Ureter (tissue), 1 donor: ENCODE measurements around the gene PRKCB. TPM values are rescaled to one million over a fixed set of nuclear protein-coding genes. Genes with fewer than 3 reads are reported as not detected.
"Not testable (repeated sequence)": the region's sequence is repeated elsewhere in the genome, so short reads cannot be mapped to it uniquely, and the experiment has no call there.

Source experiments
- DNase-seq: peaks from one replicate; pipeline ENCODE4 v3.0.0-alpha.2; 2020; ENCODE audit warnings: low spot score
- total RNA-seq: library from RNA; stranded (reverse); gene quantifications from one replicate; pipeline ENCODE4 v1.2.4, GENCODE V29; 2023
- donor health status: DM: yes; HTN: yes; CAD: no.

The PRKCB gene
- total RNA-seq, 1 donor from 2014 or later: 14.3 TPM

DNA sequence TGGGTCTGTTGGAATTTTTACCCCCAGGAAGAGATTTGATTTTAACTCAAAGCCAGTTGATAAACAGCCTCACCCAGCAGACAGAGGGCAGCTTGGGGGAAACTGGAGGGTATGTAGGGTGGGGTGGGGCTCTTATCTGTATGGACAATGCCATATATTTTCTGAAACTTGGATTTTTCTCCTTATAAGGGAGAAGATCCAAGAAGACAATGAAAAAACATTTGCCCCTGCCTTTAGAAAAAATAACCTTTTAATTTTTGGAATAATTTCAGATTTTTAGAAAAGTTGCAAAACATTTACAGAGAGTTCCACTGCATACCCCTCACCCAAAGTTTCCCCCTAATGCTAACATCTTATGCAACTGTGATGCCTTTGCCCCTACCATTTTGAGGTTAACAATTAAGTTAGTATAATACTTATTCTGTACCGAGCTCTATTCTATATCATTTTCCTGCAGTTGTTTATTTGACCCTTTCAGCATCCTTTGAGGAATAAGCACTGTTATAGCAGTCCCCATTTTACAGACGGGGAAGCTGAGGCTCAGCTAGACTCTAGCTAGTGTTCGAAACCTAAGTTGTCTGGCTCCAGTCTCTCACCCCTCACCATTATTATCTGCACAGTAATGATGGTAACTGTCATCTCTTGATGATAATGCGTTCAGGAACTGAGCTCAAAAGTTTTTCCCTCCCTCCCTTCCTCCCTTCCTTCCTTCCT is 66.4 kb downstream of the PRKCB start:
- no peak for DNase-seq

DNA sequence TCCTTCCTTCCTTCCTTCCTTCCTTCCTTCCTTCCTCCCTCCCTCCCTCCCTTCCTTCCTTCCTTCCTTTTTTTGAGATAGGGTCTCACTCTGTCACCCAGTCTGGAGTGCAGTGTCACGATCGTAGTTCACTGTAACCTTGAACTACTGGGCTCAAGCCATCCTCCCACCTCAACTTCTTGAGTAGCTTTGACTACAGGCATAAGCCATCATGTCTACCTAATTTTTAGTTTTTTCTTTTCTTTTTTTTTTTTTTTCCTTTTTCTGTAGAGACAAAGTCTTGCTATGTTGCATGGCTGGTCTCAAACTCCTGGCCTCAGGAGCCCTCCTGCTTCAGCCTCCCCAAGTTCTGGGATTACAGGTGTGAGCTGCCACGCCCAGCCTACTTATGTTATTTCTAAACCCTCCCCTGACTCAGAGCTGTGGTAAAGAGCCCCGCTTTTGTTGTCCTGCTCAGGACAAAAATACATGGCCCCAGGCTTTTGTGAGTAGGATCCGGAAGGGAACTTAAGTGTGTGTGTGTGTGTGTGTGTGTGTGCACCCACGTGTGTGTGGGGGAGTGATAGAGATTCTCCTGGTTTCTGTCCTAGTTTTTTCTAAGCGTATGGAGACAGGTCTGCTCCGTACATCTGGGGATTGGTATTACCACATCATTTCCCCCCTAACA is 67.1 kb downstream of the PRKCB start:
- DNase-seq: no peak

DNA sequence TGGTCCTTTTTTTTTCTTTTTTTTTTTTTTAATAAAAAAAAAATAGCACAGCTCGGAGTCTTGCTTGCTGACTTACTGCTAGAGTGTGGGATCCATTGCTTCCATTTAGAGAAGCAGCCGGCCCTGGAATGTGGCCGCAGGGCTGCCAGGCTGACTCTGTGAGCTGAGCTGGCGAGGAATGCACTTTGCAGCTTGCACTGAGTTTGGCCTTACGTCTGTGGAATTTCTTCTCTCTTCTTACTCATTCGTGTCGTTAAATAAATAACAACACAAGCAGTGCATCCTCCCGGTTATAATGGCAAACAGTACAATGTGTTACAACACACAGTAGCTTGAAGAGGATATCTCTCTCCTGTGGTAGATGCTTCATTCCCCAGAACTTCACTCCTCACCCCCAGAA is 69.2 kb downstream of the PRKCB start:
- DNase-seq: peak; percentile 50

DNA sequence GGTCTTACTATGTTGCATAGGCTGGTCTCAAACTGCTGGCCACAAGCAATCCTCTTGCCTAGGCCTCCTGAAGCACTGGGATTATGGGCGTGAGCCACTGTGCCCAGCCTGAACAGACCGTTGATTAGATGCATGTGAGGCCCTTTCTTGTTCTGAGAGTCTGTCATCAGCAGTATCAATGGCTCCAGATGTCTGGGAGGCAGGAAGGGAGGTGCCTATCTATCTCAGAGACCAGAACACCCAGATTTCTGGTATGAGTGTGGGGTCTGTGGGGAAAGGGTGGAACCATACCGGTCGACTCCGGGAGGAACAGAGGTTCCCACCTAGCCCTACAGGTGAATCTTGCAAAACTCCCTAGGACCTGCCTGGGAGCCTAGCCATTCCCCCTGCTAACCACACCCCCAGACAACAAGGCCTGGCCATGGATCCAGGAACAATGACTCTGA is 71.7 kb downstream of the PRKCB start:
- DNase-seq: no peak

DNA sequence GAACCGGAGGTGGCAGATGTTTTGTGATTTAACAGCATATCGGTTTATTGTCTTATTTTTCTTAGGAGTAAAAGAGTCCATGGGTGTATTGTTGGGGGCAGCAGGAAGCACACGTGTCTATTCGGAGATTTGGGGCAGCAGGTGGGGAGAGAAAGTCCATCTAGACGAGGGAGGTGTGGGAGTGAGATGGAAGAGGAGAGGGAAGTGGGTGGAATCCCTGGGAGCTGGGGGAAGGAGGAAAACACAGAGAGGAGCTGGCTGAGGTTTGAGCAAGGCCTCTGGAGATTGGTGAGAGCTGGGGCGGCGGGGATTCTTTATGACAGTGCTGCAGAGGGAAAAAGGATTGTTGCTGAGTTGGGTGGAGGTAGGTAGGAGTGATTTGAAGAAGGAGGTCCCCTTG is 72.1 kb downstream of the PRKCB start:
- DNase-seq: no peak

DNA sequence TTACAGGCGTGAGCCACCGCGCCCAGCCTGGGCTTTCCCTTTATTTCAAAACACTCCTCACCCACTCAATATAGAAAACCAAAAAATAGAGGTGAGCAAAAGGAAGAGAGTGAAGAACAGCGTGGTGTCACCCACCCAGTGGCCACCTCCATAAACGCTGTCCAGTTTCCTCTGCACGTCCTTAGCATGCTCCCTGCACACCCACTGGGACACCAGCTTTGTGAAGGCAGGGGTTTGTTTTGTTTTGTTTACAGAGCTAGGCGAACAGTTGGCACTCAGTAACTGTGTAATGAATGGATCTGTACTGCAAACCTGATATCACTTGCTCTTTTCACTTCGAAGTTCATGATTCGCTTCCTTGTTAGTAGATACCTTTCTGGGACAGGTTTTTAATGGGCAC is 73.0 kb downstream of the PRKCB start:
- no peak for DNase-seq

DNA sequence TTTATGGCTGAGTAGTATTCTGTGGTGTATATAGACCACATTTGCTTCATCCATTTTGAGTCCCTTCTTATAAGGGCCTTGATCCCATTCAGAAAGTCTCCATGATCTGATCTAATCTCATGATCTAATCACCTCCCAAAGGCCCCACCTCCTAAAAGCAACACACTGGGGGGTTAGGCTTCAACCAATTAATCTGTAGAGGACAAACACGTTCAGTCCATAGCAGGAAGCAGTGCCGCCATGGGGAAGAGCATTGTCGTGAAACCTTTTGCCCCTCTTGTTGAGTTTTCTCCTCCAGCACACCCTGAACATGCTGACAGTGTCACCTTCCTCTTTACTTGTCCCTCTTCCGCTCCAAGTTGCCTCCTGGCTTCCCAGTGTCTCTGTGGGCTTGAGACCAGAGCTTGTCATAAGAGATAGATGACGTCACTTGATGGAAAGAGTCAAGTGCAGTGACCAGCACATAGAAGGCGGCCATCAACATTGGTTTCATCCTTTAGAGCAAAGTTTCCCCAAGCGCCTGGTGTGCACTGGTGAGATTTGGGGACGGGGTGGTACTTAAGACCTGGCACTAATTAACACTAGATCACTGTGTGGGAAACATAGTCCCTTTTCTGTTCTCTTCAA is 74.1 kb downstream of the PRKCB start:
- DNase-seq: no peak

DNA sequence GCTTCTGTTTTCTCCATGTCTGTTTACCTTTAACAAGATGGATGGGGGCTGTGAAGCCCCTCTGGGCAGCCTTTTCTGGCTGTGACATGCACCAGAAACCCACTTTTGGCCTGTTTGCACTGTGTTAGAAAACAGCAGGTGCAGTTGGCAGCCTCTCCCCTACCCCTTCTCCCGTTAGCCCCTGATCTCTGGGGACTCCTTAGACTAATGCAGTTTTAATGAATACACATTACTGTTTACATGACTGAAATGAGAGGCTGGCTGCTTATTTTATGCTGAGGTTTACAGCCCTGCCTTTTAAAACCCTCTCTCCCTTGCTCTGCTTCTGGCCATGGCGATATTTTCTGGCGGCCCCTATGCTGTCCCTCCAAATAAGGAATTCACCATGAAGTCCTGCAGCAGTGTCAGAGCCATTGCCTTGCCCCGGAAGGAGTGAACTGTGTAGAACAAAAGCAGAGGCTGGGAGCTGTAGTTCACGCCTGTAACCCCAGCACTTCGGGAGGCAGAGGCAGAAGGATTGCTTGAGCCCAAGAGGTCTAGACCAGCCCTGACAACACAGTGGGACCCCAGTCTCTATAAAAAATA is 79.3 kb downstream of the PRKCB start:
- no peak for DNase-seq

DNA sequence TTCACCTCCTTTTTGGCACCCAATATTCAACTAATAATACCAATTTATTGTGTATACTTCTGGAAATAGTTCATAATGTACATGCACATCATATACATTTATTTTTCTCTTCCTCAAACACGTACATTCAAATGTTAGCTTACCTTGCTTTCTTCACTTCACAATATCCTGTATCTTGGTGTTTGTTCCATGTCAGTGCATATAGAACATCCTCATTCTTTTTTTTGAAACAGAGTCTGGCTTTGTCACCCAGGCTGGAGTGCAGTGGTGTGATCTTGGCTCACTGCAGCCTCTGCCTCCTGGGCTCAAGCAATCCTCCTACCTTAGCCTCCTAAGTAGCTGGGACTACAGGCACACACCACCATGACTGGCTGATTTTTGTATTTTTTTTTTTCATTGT is 80.8 kb downstream of the PRKCB start:
- DNase-seq: not testable (repeated sequence)

DNA sequence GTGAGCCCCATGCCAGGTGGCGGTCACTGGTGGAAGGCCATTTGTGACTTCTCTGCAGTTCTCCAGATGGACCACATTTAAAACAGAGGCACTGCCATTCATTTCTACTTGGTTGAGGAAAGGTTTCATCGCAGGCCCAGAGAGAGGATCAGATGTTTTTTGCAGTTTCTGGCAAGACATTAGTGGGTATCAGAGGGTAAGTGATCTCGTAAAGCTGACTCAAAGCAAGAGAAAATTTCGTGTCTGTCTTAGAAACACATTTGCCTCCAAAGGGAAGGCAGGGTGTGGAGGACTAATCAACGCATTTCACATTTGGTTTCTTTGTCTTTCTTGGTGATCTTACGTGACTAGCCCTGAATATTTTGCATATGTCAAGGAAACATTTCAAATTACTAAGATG is 81.8 kb downstream of the PRKCB start:
- DNase-seq: no peak

DNA sequence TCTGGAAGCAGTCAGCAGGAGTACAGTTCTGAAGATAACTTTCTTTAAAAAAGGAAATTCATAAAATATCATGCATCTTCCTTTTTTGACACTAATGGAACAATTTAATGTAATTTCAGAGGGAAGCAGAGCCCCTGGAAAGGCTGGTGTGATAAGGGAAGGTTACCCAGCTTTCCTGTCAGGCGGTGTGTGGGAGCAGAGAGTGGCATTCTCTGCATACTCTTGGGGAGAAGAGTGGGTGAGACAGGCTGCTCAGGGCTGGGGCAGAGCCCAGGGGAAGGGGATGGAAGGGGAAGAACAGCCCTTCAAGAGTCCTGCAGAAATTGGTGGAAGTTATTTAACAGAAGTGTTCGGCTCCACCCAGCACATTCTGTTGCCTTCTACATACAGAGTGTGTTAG is 84.7 kb downstream of the PRKCB start:
- no peak for DNase-seq

DNA sequence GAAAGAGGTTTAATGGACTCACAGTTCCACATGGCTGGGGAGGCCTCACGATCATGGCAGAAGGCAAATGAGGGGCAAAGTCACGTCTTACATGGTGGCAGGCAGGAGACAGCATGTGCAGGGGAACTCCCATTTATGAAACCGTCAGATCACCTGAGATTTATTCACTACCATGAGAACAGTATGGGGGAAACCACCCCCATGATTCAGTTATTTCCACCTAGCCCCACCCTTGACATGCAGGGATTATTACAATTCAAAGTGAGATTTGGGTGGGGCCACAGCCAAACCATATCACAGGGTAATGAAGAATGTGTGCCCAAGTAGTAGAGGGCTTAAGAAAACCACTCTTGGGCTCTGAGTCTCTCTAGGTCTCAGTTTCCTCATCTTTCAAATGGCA is 85.1 kb downstream of the PRKCB start:
- no peak for DNase-seq

DNA sequence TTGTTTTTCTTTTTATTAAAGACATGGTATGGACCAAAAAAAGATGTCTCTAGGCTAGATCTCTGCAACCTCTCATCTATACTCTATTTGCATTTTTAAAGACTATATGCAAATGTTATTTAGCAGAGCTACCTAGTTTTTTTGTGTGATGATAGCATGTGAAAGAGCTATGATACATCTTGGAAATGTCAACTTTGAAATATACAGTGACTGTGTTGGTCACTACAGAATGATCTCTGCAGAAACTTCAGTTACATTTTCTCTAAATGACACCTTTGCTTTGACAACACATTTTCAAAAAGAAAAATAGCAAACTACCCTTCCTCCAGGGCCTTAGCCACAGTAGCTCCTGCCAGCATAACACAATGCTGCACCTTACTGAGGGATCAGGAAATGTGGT is 86.6 kb downstream of the PRKCB start:
- no peak for DNase-seq

DNA sequence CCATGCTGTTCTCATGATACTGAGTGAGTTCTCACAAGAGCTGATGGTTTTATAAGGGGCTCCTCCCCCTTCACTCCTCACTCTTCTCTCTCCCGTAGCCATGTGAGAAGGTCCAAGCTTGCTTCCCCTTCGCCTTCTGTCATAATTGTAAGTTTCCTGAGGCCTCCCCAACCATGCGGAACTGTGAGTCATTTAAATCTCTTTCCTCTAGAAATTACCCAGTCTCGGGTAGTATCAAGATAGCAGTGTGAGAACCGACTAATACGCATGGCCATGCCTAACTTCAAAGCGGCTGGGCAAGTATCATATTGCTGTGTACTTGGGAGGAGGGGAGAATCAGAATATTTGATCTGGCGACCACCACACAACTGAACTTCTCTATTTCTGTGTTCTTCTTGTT is 88.3 kb downstream of the PRKCB start:
- DNase-seq: no peak

DNA sequence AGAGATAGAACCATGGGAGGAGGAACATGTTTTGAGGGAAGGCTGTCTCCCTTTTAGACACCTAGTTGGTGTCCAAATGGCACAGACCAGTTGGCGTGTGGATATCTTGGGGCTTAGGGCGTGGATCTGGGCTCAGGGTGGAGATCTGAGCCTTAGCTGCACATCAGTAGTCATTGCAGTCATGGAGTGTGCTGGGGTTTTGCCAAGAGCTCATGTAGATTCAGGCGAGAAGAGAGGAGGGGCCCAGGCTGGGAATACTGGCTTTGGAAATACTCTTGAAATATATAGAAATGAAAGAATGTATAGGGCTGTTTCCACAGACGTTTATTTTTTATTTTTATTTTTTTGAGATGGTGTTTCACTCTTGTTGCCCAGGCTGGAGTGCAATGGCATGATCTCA is 92.0 kb downstream of the PRKCB start:
- no peak for DNase-seq

DNA sequence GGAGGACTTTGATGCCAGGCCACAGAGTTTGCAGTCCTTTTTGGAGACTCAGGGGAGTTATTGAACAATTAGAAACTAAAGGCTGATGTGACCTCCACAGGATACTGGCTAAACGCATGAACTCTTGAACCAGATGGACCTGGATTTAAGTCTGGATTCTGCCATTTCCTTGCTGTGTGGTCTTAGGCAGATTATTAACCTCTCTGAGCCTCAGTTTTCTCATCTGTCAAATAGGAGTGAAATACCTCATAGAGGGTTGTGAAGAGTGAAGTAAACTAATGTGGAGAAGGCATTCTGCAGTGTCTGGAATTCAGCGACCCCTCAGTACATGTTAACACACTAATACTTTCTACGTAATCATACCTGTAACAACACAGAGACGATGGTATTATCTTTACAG is 93.5 kb downstream of the PRKCB start:
- no peak for DNase-seq

DNA sequence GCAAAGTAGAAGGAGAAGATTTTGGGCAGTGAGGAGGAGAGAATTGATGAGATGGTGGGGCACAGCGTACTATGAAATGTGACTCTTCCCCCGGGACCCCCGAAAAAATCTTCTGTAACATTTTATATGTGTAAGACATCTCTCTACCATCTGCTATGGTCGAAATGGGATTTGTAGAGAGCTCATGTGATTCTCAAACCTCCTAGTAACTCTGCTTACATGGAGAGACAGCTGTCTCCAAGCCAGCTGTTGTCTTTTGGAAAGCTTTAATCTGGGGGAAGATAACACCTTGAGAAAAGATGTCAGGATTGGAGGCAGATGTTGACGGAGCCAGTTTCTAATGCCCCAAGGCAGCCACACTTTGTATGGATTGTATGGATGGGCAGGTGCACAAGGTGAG is 94.1 kb downstream of the PRKCB start:
- DNase-seq: no peak

DNA sequence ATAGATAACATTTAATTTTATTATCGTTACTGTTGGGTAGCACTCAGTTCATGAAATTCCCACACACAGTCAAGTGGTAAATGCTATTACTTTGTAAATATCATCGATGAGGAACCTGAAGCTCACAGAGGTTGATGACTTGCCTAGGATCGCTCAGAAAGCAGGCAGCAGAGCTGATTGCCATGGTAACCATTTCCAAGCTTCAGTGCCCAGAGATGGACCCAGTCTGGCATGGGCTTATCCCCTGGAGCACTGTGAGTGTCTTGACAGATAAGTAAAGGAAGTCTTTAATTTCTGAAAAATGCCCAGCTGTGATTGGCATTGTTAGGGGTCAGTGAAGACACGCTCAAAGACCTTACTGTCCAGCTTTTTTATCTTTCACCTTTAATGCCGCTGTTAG is 95.0 kb downstream of the PRKCB start:
- DNase-seq: no peak

DNA sequence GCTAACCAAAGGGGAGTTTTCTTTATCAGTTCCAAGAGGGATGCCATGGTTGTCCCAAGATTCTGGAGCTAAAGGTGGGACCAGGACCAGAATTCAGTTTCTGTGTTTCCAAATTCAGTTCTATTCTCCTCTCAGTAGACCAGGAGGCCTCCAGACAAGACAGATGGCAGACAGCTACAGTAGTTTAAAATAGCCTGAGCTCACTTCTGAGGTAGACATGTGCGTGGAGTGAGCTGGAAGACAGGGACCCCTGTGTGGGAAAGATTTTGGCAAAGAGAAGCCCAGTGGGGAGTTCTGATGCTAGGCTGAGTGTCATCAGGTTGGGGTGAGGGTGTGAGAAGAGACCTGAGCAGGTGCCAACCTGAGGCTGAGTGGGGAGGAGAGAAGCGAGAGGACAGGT is 95.4 kb downstream of the PRKCB start:
- DNase-seq: no peak

DNA sequence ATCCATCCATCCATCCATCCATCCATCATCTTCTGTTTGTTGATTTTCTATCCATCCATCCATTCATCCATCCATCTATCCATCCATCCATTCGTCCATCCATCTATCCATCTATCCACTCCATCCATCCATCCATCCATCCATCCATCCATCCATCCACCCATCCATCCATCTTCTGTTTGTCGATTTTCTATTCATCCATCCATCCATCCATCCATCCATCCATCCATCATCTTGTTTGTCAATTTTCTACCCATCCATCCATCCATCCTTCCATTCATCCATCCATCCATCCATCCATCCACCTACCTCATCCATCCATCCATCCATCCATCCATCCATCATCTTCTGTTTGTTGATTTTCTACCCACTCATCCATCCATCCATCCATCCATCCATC is 97.9 kb downstream of the PRKCB start:
- DNase-seq: not testable (repeated sequence)

DNA sequence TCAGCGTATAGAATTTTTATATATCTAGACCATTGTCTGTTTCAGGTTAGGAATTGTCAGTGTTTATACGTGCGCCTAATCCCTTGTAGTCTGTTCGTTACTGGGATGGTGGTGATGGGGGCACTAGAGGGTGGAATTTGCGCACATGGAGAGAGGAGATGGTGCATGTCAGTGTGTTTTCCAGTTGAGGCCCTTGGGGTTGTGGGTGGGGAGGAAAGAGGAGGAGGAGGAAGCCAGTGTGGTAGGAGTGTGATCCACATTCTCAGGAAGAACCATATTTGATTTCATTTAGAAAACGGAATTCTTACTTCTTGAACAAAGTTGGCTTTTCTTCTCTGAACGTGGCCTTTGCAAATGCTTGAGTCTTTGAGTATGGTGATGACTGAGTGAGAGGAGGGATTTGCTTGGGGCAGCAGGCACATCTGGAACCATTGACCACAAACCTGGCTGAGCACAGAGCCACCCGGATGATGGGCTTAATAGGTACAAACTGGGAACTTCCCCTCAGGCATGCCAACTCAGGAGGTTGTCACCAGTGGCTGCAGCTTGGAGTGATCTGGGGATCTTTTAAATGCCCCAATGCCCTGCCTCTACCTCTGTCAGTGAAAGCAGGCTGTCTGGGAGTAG is 98.9 kb downstream of the PRKCB start:
- no peak for DNase-seq

DNA sequence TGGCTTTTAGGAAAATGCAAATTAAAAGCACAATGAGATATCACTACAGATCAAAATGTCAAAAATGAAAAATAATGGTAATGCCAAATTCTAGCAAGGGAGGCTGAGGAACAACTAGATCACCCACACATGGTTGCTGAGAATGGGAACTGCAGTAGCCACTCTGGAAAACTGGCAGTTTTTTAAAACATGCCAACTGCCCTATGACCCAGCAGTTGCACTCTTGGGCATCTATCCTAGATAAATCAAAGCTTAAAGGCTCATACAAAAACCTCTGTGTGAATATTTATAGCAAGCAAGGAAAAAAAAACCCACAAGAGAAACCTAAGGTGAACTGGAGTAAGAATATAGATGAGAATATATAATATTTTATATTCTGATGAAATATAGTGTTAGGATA is 104.3 kb downstream of the PRKCB start:
- no peak for DNase-seq
